DND-41 (cell line): ENCODE data around the gene FXYD4.

Source experiments
- ATAC-seq: fragments of 200-7000 bp; cut with Tn5 transposase; 3 replicates; pipeline ENCODE4 v1.9.1; 2021; ENCODE audit warnings: low read depth; ENCODE audit not compliant: insufficient read depth
- DNase-seq: peaks from one replicate; pipeline ENCODE4 v3.0.0-alpha.2; 2020
- H2AFZ ChIP-seq: 2 replicates; pipeline ENCODE4 v1.6.0; 2012; ENCODE audit warnings: low read depth, low read length
- H3K27ac ChIP-seq: 2 replicates; pipeline ENCODE4 v1.5.1; 2012; ENCODE audit warnings: low read length, inconsistent platforms
- H3K27me3 ChIP-seq: fragments of 200-600 bp; sonication (generic); 2 replicates; pipeline ENCODE4 v1.6.0; 2012; ENCODE audit warnings: low read length, mild to moderate bottlenecking, inconsistent platforms; ENCODE audit not compliant: insufficient read depth, poor library complexity
- H3K36me3 ChIP-seq: 2 replicates; pipeline ENCODE4 v1.5.1; 2012; ENCODE audit warnings: low read length, inconsistent platforms; ENCODE audit not compliant: insufficient read depth
- H3K4me1 ChIP-seq: 2 replicates; pipeline ENCODE4 v1.5.1; 2012; ENCODE audit warnings: mild to moderate bottlenecking, low read length; ENCODE audit not compliant: insufficient read depth
- H3K4me2 ChIP-seq: 2 replicates; pipeline ENCODE4 v1.6.0; 2012; ENCODE audit warnings: mild to moderate bottlenecking, moderate library complexity, low read length, inconsistent platforms; ENCODE audit not compliant: insufficient read depth
- H3K4me3 ChIP-seq, 2 experiments: fragments of 200-600 bp in 1 of 2; shearing (Covaris generic) in 1 of 2; 2 replicates each; pipeline ENCODE4 v1.5.1; 2012 to 2016; ENCODE audit warnings: inconsistent platforms in 2 of 2, low read length in 2 of 2, mild to moderate bottlenecking in 2 of 2, low read depth in 1 of 2, moderate library complexity in 1 of 2
- H3K79me2 ChIP-seq: 2 replicates; pipeline ENCODE4 v1.6.0; 2012; ENCODE audit warnings: low read length, inconsistent platforms; ENCODE audit not compliant: insufficient read depth
- H3K9ac ChIP-seq: 2 replicates; pipeline ENCODE4 v1.6.0; 2012; ENCODE audit warnings: low read depth, mild to moderate bottlenecking, inconsistent platforms, low read length, moderate library complexity
- H3K9me3 ChIP-seq: 2 replicates; pipeline ENCODE4 v1.5.1; 2012; ENCODE audit warnings: low read length, moderate library complexity, mild to moderate bottlenecking, inconsistent platforms; ENCODE audit not compliant: insufficient read depth, severe bottlenecking
- H4K20me1 ChIP-seq: 2 replicates; pipeline ENCODE4 v1.6.0; 2012; ENCODE audit warnings: low read length; ENCODE audit not compliant: insufficient read depth
- CTCF ChIP-seq: IDR thresholded peaks from 2 replicates; pipeline ENCODE4 v1.5.1; 2012; ENCODE audit warnings: borderline replicate concordance, low read length, moderate library complexity, mild to moderate bottlenecking; ENCODE audit not compliant: poor library complexity, severe bottlenecking; ENCODE audit errors: extremely low read depth
- EZH2 ChIP-seq: IDR thresholded peaks from 3 replicates; pipeline ENCODE4 v1.6.1; 2012; ENCODE audit warnings: borderline replicate concordance, low read depth, mild to moderate bottlenecking, moderate library complexity, low read length, inconsistent platforms; ENCODE audit not compliant: severe bottlenecking

Gene FXYD4

GRCh38 chr10:43424416-43424815, 53.0 kb downstream of the FXYD4 start:
- no peak for DNase-seq

More at GRCh38 chr10:43424416-43424815, 53.0 kb downstream of the FXYD4 start:
- no peaks in the 10 kb centered on the region for H3K36me3 ChIP-seq
- no peak overlapping the region for H3K4me2 ChIP-seq
- H3K4me3 ChIP-seq = no peak overlapping the region
- no peak for ATAC-seq
- no peaks in the 10 kb centered on the region for H3K79me2 ChIP-seq
- no peak overlapping the region for H3K9ac ChIP-seq
- H3K27me3 ChIP-seq = no peaks in the 10 kb centered on the region
- peaks cover 20% of the 10 kb centered on the region for H3K4me1 ChIP-seq
- no peaks in the 10 kb centered on the region for H3K9me3 ChIP-seq
- no peak overlapping the region for H3K27ac ChIP-seq
- no peak overlapping the region for H2AFZ ChIP-seq
- no peak for TF ChIP-seq EZH2
- TF ChIP-seq CTCF = no peak
- H4K20me1 ChIP-seq = no peaks in the 10 kb centered on the region
